LNCaP clone FGC (cell line): Measurements from ENCODE around the gene ANKRD30A.
A peak's percentile ranks its signal among the peaks of the same experiment; 100 is the strongest.
"Not testable (repeated sequence)": the region's sequence is repeated elsewhere in the genome, so short reads cannot be mapped to it uniquely, and the experiment has no call there.

ENCODE experiments used
- DNase-seq: peaks from one replicate; pipeline ENCODE4 v3.0.0-alpha.2; 2011; ENCODE audit warnings: low read depth
- H3K4me3 ChIP-seq: 2 replicates; pipeline ENCODE4 v1.5.1; 2011; ENCODE audit warnings: mild to moderate bottlenecking, low read depth, low read length, control low read depth
- CTCF ChIP-seq: IDR thresholded peaks from 2 replicates; pipeline ENCODE4 v1.5.1; 2012; ENCODE audit warnings: mild to moderate bottlenecking; ENCODE audit not compliant: control insufficient read depth, insufficient read depth; ENCODE audit errors: extremely low read depth

Gene ANKRD30A

GRCh38 chr10:37226524-37226923 lies 101.1 kb downstream of the ANKRD30A start:
- no peak overlapping the region for H3K4me3 ChIP-seq
- no peak for TF ChIP-seq CTCF
- DNase-seq, result no peak

- no peak for TF ChIP-seq CTCF
- DNase-seq, result no peak
- H3K4me3 ChIP-seq, result no peak overlapping the region
Measured at GRCh38 chr10:37234692-37235091, 109.3 kb downstream of the ANKRD30A start.

GRCh38 chr10:37236093-37236492 lies 110.7 kb downstream of the ANKRD30A start:
- no peak for TF ChIP-seq CTCF
- H3K4me3 ChIP-seq, result no peak overlapping the region
- DNase-seq, result no peak

GRCh38 chr10:37240223-37240622 lies 114.8 kb downstream of the ANKRD30A start:
- DNase-seq, result no peak
- H3K4me3 ChIP-seq, result no peak overlapping the region
- no peak for TF ChIP-seq CTCF

GRCh38 chr10:37246637-37247036 lies 121.2 kb downstream of the ANKRD30A start:
- DNase-seq, result no peak
- no peak for TF ChIP-seq CTCF
- H3K4me3 ChIP-seq, result no peak overlapping the region

- not testable (repeated sequence) for H3K4me3 ChIP-seq, DNase-seq
Measured at GRCh38 chr10:37255837-37256236, 130.4 kb downstream of the ANKRD30A start.

- peak; percentile 62 for TF ChIP-seq CTCF
- peak; percentile 18 for DNase-seq
Measured at GRCh38 chr10:37263304-37263703, 137.9 kb downstream of the ANKRD30A start.

More at GRCh38 chr10:37263304-37263703, 137.9 kb downstream of the ANKRD30A start:
- H3K4me3 ChIP-seq, result no peak overlapping the region
